PFSK-1 (cell line): ENCODE results near the gene ZNF675.

Experiments
- FOXP2 ChIP-seq: optimal IDR thresholded peaks from 2 replicates; pipeline ENCODE3; 2011; ENCODE audit warnings: borderline replicate concordance, control low read depth, inconsistent platforms; ENCODE audit not compliant: insufficient read depth; ENCODE audit errors: extremely low read length, extremely low read depth
- POLR2AphosphoS5 ChIP-seq: IDR thresholded peaks from 2 replicates; pipeline ENCODE4 v1.6.1; 2012; ENCODE audit warnings: low read depth, mild to moderate bottlenecking, control low read depth, low read length, moderate library complexity
- SIN3A ChIP-seq: IDR thresholded peaks from 2 replicates; pipeline ENCODE4 v1.6.1; 2012; ENCODE audit warnings: mild to moderate bottlenecking, low read length, moderate library complexity, borderline replicate concordance; ENCODE audit not compliant: insufficient read depth
- TAF1 ChIP-seq: IDR thresholded peaks from 2 replicates; pipeline ENCODE4 v1.6.1; 2012; ENCODE audit warnings: low read length, control low read depth, borderline replicate concordance; ENCODE audit not compliant: insufficient read depth
- TF ChIP-seq, protein P1 (sequence below), 2 experiments: IDR thresholded peaks; 2 replicates each; pipeline versions ENCODE4 v1.6.1 to v1.8.0; 2011 to 2012; ENCODE audit warnings: low read depth in 2 of 2, low read length in 2 of 2, control low read depth in 1 of 2, inconsistent platforms in 1 of 2, mild to moderate bottlenecking in 1 of 2, moderate library complexity in 1 of 2; ENCODE audit not compliant: insufficient read depth in 1 of 2

DNA sequence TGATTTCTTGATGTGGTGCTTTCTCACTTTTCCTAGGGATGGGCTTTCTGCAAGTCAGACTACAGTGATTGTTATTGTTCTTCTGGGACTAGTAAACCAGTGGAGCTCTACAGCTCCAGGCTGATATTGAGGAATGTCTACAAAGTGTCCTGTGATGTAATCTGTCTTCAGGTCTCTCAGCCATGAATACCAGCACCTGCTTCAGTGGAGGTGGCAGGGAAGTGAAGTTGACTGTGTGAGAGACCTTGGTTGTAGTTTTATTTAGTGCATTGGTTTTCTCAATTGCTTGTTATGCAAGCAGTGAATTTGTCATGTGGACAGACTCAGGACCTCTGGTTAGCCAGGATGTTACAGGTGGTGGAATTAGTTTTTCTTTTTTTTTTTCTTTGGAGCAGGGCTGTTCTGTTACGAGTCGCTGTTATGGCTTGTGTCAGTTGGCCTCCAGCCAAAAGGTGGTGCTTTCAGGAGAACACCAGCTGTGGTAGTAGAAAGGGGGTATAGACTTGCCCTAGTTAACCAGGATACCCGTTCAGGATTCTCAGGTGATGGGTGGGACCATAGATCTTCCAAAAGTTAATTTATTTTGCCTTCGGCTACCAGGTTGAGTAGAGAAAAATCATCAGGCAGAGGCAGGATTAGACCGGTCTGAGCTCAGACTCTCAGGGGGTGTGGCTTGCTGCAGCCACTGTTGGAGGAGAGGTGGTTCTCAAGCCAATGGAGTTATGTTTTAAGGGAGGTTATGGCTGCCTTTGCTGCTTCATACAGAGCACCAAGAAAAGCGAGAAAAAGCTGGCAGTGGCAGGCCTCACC, 11.9 kb upstream of the ZNF675 start:
- TF ChIP-seq POLR2AphosphoS5 (no peak), TAF1 (no peak), SIN3A (no peak), FOXP2 (no peak)
- TF ChIP-seq, protein P1, sequence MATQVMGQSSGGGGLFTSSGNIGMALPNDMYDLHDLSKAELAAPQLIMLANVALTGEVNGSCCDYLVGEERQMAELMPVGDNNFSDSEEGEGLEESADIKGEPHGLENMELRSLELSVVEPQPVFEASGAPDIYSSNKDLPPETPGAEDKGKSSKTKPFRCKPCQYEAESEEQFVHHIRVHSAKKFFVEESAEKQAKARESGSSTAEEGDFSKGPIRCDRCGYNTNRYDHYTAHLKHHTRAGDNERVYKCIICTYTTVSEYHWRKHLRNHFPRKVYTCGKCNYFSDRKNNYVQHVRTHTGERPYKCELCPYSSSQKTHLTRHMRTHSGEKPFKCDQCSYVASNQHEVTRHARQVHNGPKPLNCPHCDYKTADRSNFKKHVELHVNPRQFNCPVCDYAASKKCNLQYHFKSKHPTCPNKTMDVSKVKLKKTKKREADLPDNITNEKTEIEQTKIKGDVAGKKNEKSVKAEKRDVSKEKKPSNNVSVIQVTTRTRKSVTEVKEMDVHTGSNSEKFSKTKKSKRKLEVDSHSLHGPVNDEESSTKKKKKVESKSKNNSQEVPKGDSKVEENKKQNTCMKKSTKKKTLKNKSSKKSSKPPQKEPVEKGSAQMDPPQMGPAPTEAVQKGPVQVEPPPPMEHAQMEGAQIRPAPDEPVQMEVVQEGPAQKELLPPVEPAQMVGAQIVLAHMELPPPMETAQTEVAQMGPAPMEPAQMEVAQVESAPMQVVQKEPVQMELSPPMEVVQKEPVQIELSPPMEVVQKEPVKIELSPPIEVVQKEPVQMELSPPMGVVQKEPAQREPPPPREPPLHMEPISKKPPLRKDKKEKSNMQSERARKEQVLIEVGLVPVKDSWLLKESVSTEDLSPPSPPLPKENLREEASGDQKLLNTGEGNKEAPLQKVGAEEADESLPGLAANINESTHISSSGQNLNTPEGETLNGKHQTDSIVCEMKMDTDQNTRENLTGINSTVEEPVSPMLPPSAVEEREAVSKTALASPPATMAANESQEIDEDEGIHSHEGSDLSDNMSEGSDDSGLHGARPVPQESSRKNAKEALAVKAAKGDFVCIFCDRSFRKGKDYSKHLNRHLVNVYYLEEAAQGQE (IDR thresholded peaks at IDR 0.05; ENCODE audit: insufficient read depth in 1 of 2, low read depth in 2 of 2, low read length in 2 of 2) = no peak
